ENCODE data around the gene TAS2R1. TPM values are rescaled to one million over a fixed set of nuclear protein-coding genes. Genes with fewer than 3 reads are reported as not detected.
A peak's percentile ranks its signal among the peaks of the same experiment; 100 is the strongest.

Gene TAS2R1
- polyA plus RNA-seq, 1 of the 3 experiments (the other 2 are of a cell fraction): not detected

GRCh38 chr5:9622971-9623421 lies 7.2 kb downstream of the TAS2R1 start:
- no peak for DNase-seq
- WGBS (ENCODE audit: low lambda C conversion rate): 49% methylated on average over 5 of the region's 5 CpGs
- H3F3A ChIP-seq (replicated peaks; ENCODE audit: insufficient read depth): no peaks in the 10 kb centered on the region
- no peaks in the 10 kb centered on the region for H3K9me2 ChIP-seq
- H3K9ac ChIP-seq: no peak overlapping the region
- no peak overlapping the region for H3K4me2 ChIP-seq
- no peaks in the 10 kb centered on the region for H3K79me2 ChIP-seq (ENCODE audit: insufficient read depth)
- CTCF ChIA-PET: interaction anchor here (1.1 to 1.6 kb wide), 4 partner anchors 14 to 610 kb away, joined by 3 to 4 read pairs (median 4); no protein-coding TSS in a partner anchor
- H2AFZ ChIP-seq (ENCODE audit: low read depth): no peak overlapping the region
- no peaks in the 10 kb centered on the region for H4K20me1 ChIP-seq (ENCODE audit: insufficient read depth)
- peaks cover 0 to 18% of the 10 kb centered on the region in 2 experiments; a peak in 2 of 4 replicates for H3K4me1 ChIP-seq (ENCODE audit: control insufficient read depth in 1 of 2, insufficient read depth in 2 of 2, low read depth in 1 of 2, low read length in 1 of 2)
- no peaks in the 10 kb centered on the region for H3K27me3 ChIP-seq (ENCODE audit: insufficient read depth)
- TF ChIP-seq RCOR1 (IDR thresholded peaks at IDR 0.05; ENCODE audit: low read length) (no peak), RXRA (IDR thresholded peaks at IDR 0.05; ENCODE audit: borderline replicate concordance, low read depth) (no peak)
- no peak overlapping the region for H3K4me3 ChIP-seq (ENCODE audit: low read depth in 2 of 2, low read length in 1 of 2)
- no peaks in the 10 kb centered on the region for H3K36me3 ChIP-seq (replicated peaks in 1 of 2; ENCODE audit: control insufficient read depth in 1 of 2, insufficient read depth in 2 of 2, low read length in 1 of 2)
- POLR2A ChIA-PET: no interaction called here
- H3K9me3 ChIP-seq: no peaks in the 10 kb centered on the region
- H3K27ac ChIP-seq (ENCODE audit: low read depth in 2 of 2, low read length in 1 of 2): no peak overlapping the region

GRCh38 chr5:9621379-9621903 lies 8.7 kb downstream of the TAS2R1 start:
- Histone ChIP-seq H3K27me3 (ENCODE audit: insufficient read depth) (no peaks in the 10 kb centered on the region), H2AFZ (ENCODE audit: low read depth) (no peak overlapping the region), H3K36me3 (replicated peaks in 1 of 2; ENCODE audit: control insufficient read depth in 1 of 2, insufficient read depth in 2 of 2, low read length in 1 of 2) (no peaks in the 10 kb centered on the region), H3K79me2 (ENCODE audit: insufficient read depth) (no peaks in the 10 kb centered on the region), H3K27ac (ENCODE audit: low read depth in 2 of 2, low read length in 1 of 2) (peak overlapping the region in 1 of 2 experiments; percentile 16; a peak in 1 of 4 replicates), H3F3A (replicated peaks; ENCODE audit: insufficient read depth) (no peaks in the 10 kb centered on the region), H3K4me3 (ENCODE audit: low read depth in 2 of 2, low read length in 1 of 2) (no peak overlapping the region), H3K4me1 (ENCODE audit: control insufficient read depth in 1 of 2, insufficient read depth in 2 of 2, low read depth in 1 of 2, low read length in 1 of 2) (peaks cover 0 to 10% of the 10 kb centered on the region in 2 experiments; a peak in 2 of 4 replicates), H4K20me1 (ENCODE audit: insufficient read depth) (no peaks in the 10 kb centered on the region), H3K9ac (no peak overlapping the region), H3K9me2 (no peaks in the 10 kb centered on the region), H3K9me3 (no peaks in the 10 kb centered on the region), H3K4me2 (no peak overlapping the region)
- WGBS (ENCODE audit: low lambda C conversion rate): 43% methylated on average over 7 of the region's 7 CpGs
- ChIA-PET POLR2A (no interaction called here), CTCF (no interaction called here)
- peak; percentile 56 for DNase-seq
- TF ChIP-seq TCF12 (IDR thresholded peaks at IDR 0.05) (no peak), FOSL2 (IDR thresholded peaks at IDR 0.05; ENCODE audit: borderline replicate concordance, low read depth) (no peak), USF2 (IDR thresholded peaks at IDR 0.05; ENCODE audit: borderline replicate concordance, low read depth, low read length) (no peak), CHD2 (IDR thresholded peaks at IDR 0.05; ENCODE audit: low read length, partially characterized antibody) (no peak), EZH2phosphoT487 (IDR thresholded peaks at IDR 0.05; ENCODE audit: borderline replicate concordance, low read depth) (no peak), REST (IDR thresholded peaks at IDR 0.05; ENCODE audit: low read depth, low read length) (no peak), IRF3 (IDR thresholded peaks at IDR 0.05; ENCODE audit: low read depth, low read length) (no peak), JUND (IDR thresholded peaks at IDR 0.05) (no peak), MEF2A (IDR thresholded peaks at IDR 0.05; ENCODE audit: borderline replicate concordance, low read depth) (no peak), TEAD4 (IDR thresholded peaks at IDR 0.05; ENCODE audit: borderline replicate concordance, insufficient read depth) (no peak), TAF1 (IDR thresholded peaks at IDR 0.05; ENCODE audit: borderline replicate concordance, low read depth, low read length) (no peak), YY1 (IDR thresholded peaks at IDR 0.05; ENCODE audit: low read depth) (no peak), SIN3A (IDR thresholded peaks at IDR 0.05; ENCODE audit: borderline replicate concordance, low read depth, low read length) (no peak), RFX5 (IDR thresholded peaks at IDR 0.05; ENCODE audit: low read length) (no peak), RAD21 (IDR thresholded peaks at IDR 0.05; ENCODE audit: low read length) (no peak), FOXM1 (IDR thresholded peaks at IDR 0.05; ENCODE audit: low read depth) (no peak), ELF1 (IDR thresholded peaks at IDR 0.05) (no peak), EP300 (IDR thresholded peaks at IDR 0.05; ENCODE audit: borderline replicate concordance in 1 of 2, low read depth in 1 of 2, low read length in 1 of 2) (peak in 1 of 2 experiments; percentile 64; a peak in 2 of 4 replicates), ZBTB33 (IDR thresholded peaks at IDR 0.05; ENCODE audit: borderline replicate concordance, low read depth) (no peak)

Data from SK-N-SH (cell line).